Measurements from ENCODE around the gene C1orf74. TPM values are rescaled to one million over a fixed set of nuclear protein-coding genes. Genes with fewer than 3 reads are reported as not detected.

The C1orf74 gene
- total RNA-seq, 1 donor from 2014 or later, result 2.9 TPM

- Mint-ChIP-seq H3K36me3 (ENCODE audit: low read depth) (peaks cover 70% of the 10 kb centered on the region), H3K4me3 (no peak overlapping the region), H3K9me3 (no peaks in the 10 kb centered on the region), H3K4me1 (ENCODE audit: low read depth) (peaks cover 62% of the 10 kb centered on the region), H3K27me3 (ENCODE audit: insufficient read depth) (no peaks in the 10 kb centered on the region), H3K27ac (no peak overlapping the region)
- DNase-seq (ENCODE audit: low spot score), result no peak
- intact Hi-C loops (cut with micrococcal nuclease), result no loop called here
These were observed 6.8 kb downstream of the C1orf74 start for GRCh38 chr1:209777587-209777986.

GRCh38 chr1:209775678-209776077 lies 8.7 kb downstream of the C1orf74 start:
- Mint-ChIP-seq H3K9me3 (no peaks in the 10 kb centered on the region), H3K4me1 (ENCODE audit: low read depth) (peaks cover 57% of the 10 kb centered on the region), H3K27me3 (ENCODE audit: insufficient read depth) (no peaks in the 10 kb centered on the region), H3K27ac (no peak overlapping the region), H3K4me3 (no peak overlapping the region), H3K36me3 (ENCODE audit: low read depth) (peaks cover 63% of the 10 kb centered on the region)
- intact Hi-C loops (cut with micrococcal nuclease), result no loop called here
- DNase-seq (ENCODE audit: low spot score), result no peak

GRCh38 chr1:209774592-209774991 lies 9.8 kb downstream of the C1orf74 start:
- Mint-ChIP-seq H3K9me3 (no peaks in the 10 kb centered on the region), H3K4me3 (no peak overlapping the region), H3K36me3 (ENCODE audit: low read depth) (peaks cover 56% of the 10 kb centered on the region), H3K27me3 (ENCODE audit: insufficient read depth) (no peaks in the 10 kb centered on the region), H3K4me1 (ENCODE audit: low read depth) (peaks cover 48% of the 10 kb centered on the region), H3K27ac (peak overlapping the region; percentile 82)
- DNase-seq (ENCODE audit: low spot score), result no peak
- intact Hi-C loops (cut with micrococcal nuclease), result no loop called here

DNA sequence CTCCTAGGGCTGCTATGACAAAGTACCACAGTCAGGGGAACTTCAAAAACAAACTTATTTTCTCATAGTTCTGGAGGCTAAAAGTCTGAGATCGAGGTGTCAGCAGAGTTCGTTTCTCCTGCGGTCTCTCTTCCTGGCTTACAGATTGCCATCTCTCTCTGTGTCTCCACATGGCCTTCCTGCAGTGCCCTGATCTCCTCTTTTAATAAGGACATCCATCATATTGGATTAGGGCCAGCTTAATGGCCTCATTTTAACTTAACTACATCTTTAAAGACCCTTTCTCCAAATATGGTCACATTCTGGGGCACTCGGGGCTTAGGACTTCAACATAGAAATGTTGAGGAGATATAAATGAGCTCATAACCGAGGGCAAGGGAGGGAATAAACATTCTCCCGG lies 12.2 kb downstream of the C1orf74 start:
- Mint-ChIP-seq H3K36me3 (ENCODE audit: low read depth) (peaks cover 50% of the 10 kb centered on the region), H3K27me3 (ENCODE audit: insufficient read depth) (no peaks in the 10 kb centered on the region), H3K4me3 (no peak overlapping the region), H3K4me1 (ENCODE audit: low read depth) (peaks cover 41% of the 10 kb centered on the region), H3K27ac (no peak overlapping the region), H3K9me3 (no peaks in the 10 kb centered on the region)
- intact Hi-C loops (cut with micrococcal nuclease), result no loop called here
- DNase-seq (ENCODE audit: low spot score), result no peak

- Mint-ChIP-seq H3K4me3 (no peak overlapping the region), H3K4me1 (ENCODE audit: low read depth) (peaks cover 50% of the 10 kb centered on the region), H3K36me3 (ENCODE audit: low read depth) (peaks cover 52% of the 10 kb centered on the region), H3K27ac (no peak overlapping the region), H3K9me3 (no peaks in the 10 kb centered on the region), H3K27me3 (ENCODE audit: insufficient read depth) (no peaks in the 10 kb centered on the region)
- no peak for DNase-seq (ENCODE audit: low spot score)
- intact Hi-C loops (cut with micrococcal nuclease), result no loop called here
These were observed 13.5 kb downstream of the C1orf74 start for GRCh38 chr1:209770636-209771415.

- intact Hi-C loops (cut with micrococcal nuclease), result loop anchor here (2.0 to 10.0 kb wide), 3 partner anchors 193 to 1495 kb away; no protein-coding TSS in a partner anchor
- peaks cover 44% of the 10 kb centered on the region for H3K4me1 Mint-ChIP-seq (ENCODE audit: low read depth)
- H3K27ac Mint-ChIP-seq, result no peak overlapping the region
- H3K27me3 Mint-ChIP-seq (ENCODE audit: insufficient read depth), result no peaks in the 10 kb centered on the region
- H3K36me3 Mint-ChIP-seq (ENCODE audit: low read depth), result peaks cover 51% of the 10 kb centered on the region
- no peak overlapping the region for H3K4me3 Mint-ChIP-seq
- no peak for DNase-seq (ENCODE audit: low spot score)
- no peaks in the 10 kb centered on the region for H3K9me3 Mint-ChIP-seq
These were observed 14.4 kb downstream of the C1orf74 start for GRCh38 chr1:209769971-209770370.

DNA sequence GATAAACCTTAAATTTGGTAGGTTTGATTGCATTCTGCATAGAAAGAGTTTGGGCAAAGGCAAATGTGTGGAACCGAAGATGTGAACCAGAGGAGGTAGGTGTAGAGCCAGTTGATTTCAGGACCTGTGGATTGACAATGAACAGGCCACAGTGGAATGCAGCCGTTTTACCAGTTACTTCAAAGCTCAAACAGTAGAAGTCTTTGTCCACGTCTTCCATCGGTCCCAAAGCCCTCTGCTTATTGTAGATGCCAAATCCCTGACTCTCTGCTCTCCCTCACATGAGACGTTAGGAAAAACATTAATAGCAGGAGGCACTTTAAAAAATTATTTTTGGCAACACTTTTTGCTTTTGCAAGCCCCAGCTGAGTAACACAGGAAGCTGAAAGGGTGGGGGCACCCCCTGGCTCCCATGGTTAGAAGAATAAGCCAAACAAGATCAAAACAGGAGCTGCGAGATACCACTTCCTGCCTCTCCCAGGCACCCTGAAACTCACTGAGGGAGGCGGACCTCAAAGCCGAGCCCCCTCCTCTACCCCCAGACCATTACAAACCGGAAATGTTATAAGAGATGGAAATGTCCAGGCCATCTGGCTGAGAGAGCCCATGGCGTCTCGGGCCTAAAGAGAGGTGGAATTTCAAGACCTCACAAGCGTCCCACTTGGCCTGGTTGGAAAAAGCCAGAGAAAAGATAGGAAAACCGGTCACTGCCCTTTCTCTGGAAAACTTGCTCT lies 15.0 kb downstream of the C1orf74 start:
- peaks cover 46% of the 10 kb centered on the region for H3K36me3 Mint-ChIP-seq (ENCODE audit: low read depth)
- no peaks in the 10 kb centered on the region for H3K27me3 Mint-ChIP-seq (ENCODE audit: insufficient read depth)
- H3K4me3 Mint-ChIP-seq, result no peak overlapping the region
- H3K27ac Mint-ChIP-seq, result no peak overlapping the region
- DNase-seq (ENCODE audit: low spot score), result peak; percentile 75
- H3K4me1 Mint-ChIP-seq (ENCODE audit: low read depth), result peaks cover 39% of the 10 kb centered on the region
- intact Hi-C loops (cut with micrococcal nuclease), result loop anchor here (2.0 to 10.0 kb wide), 3 partner anchors 193 to 1495 kb away; no protein-coding TSS in a partner anchor
- no peaks in the 10 kb centered on the region for H3K9me3 Mint-ChIP-seq

DNA sequence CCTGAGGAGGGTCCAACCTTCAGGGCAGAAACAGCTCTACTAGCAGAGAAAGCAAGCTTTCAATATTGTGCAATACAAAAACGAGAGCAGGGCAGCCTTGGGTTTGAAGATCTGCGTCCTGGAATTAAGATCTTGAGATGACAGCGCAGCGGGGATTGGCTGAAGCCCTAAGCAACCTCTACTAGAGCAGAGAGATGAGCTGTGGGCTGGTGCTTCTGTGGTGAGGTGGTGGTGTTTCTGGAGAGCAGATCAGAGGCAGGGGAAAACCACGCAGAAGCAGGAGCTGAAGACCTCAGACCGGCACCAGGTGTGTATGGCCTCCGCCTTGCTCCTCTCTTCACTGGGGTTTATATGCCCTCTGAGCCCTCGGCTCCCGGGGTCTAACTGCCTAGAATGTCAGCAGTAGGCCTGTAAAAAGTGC lies 16.0 kb downstream of the C1orf74 start:
- H3K27ac Mint-ChIP-seq, result no peak overlapping the region
- H3K27me3 Mint-ChIP-seq (ENCODE audit: insufficient read depth), result no peaks in the 10 kb centered on the region
- DNase-seq (ENCODE audit: low spot score), result peak; percentile 87
- no peak overlapping the region for H3K4me3 Mint-ChIP-seq
- no peaks in the 10 kb centered on the region for H3K9me3 Mint-ChIP-seq
- H3K4me1 Mint-ChIP-seq (ENCODE audit: low read depth), result peaks cover 44% of the 10 kb centered on the region
- H3K36me3 Mint-ChIP-seq (ENCODE audit: low read depth), result peaks cover 48% of the 10 kb centered on the region
- intact Hi-C loops (cut with micrococcal nuclease), result loop anchor here (1.0 to 10.0 kb wide), 11 partner anchors 12 to 1496 kb away; partner anchors contain the start of genes C1orf74, TRAF3IP3 and UTP25

- intact Hi-C loops (cut with micrococcal nuclease), result loop anchor here (1.0 to 10.0 kb wide), 11 partner anchors 11 to 1497 kb away; partner anchors contain the start of genes C1orf74, TRAF3IP3 and UTP25
- peaks cover 49% of the 10 kb centered on the region for H3K36me3 Mint-ChIP-seq (ENCODE audit: low read depth)
- no peak for DNase-seq (ENCODE audit: low spot score)
- H3K27me3 Mint-ChIP-seq (ENCODE audit: insufficient read depth), result no peaks in the 10 kb centered on the region
- H3K4me1 Mint-ChIP-seq (ENCODE audit: low read depth), result peaks cover 51% of the 10 kb centered on the region
- no peak overlapping the region for H3K27ac Mint-ChIP-seq
- H3K9me3 Mint-ChIP-seq, result no peaks in the 10 kb centered on the region
- H3K4me3 Mint-ChIP-seq, result no peak overlapping the region
These were observed 16.7 kb downstream of the C1orf74 start for GRCh38 chr1:209767706-209768105.

- Mint-ChIP-seq H3K4me3 (no peak overlapping the region), H3K27me3 (ENCODE audit: insufficient read depth) (no peaks in the 10 kb centered on the region), H3K36me3 (ENCODE audit: low read depth) (peaks cover 55% of the 10 kb centered on the region), H3K9me3 (no peaks in the 10 kb centered on the region), H3K27ac (peak overlapping the region; percentile 32), H3K4me1 (ENCODE audit: low read depth) (peaks cover 57% of the 10 kb centered on the region)
- DNase-seq (ENCODE audit: low spot score), result no peak
- intact Hi-C loops (cut with micrococcal nuclease), result loop anchor here (5.0 to 10.0 kb wide), 2 partner anchors 565 to 1498 kb away; no protein-coding TSS in a partner anchor
These were observed 17.3 kb downstream of the C1orf74 start for GRCh38 chr1:209767096-209767495.

DNA sequence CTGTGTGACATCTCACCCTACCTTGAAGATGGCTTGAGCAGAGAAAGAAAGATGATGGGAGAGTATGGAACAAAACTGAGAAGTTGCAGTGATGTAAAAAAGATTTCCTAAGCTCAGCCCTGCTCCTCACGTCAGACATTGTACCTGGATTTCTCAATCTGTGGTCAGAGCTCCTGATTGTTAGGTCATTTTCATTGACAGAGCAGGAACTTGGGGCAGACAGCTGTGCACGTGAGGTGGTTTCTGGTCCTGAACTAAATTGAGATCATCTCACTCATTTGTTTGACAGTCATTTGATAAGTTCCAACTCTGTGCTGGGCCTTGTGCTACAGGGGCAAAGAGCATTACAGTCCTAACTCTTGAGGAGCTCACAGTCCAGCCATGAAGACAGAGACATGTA lies 18.3 kb downstream of the C1orf74 start:
- H3K9me3 Mint-ChIP-seq, result no peaks in the 10 kb centered on the region
- no peak overlapping the region for H3K4me3 Mint-ChIP-seq
- peaks cover 67% of the 10 kb centered on the region for H3K4me1 Mint-ChIP-seq (ENCODE audit: low read depth)
- H3K36me3 Mint-ChIP-seq (ENCODE audit: low read depth), result peaks cover 64% of the 10 kb centered on the region
- H3K27me3 Mint-ChIP-seq (ENCODE audit: insufficient read depth), result no peaks in the 10 kb centered on the region
- intact Hi-C loops (cut with micrococcal nuclease), result loop anchor here (5.0 to 10.0 kb wide), 2 partner anchors 566 to 1499 kb away; no protein-coding TSS in a partner anchor
- H3K27ac Mint-ChIP-seq, result peak overlapping the region; percentile 82
- no peak for DNase-seq (ENCODE audit: low spot score)

- DNase-seq (ENCODE audit: low spot score), result no peak
- Mint-ChIP-seq H3K4me3 (peak overlapping the region; percentile 82), H3K36me3 (ENCODE audit: low read depth) (peaks cover 84% of the 10 kb centered on the region), H3K27me3 (ENCODE audit: insufficient read depth) (no peaks in the 10 kb centered on the region), H3K27ac (peak overlapping the region; percentile 79), H3K9me3 (no peaks in the 10 kb centered on the region), H3K4me1 (ENCODE audit: low read depth) (peaks cover 72% of the 10 kb centered on the region)
- intact Hi-C loops (cut with micrococcal nuclease), result loop anchor here (10.0 kb wide), 1 partner anchor 1504 kb away; no protein-coding TSS in a partner anchor
These were observed 23.2 kb downstream of the C1orf74 start for GRCh38 chr1:209761011-209761635.
